ENCODE data around the gene INPP5A.

The INPP5A gene

DNA sequence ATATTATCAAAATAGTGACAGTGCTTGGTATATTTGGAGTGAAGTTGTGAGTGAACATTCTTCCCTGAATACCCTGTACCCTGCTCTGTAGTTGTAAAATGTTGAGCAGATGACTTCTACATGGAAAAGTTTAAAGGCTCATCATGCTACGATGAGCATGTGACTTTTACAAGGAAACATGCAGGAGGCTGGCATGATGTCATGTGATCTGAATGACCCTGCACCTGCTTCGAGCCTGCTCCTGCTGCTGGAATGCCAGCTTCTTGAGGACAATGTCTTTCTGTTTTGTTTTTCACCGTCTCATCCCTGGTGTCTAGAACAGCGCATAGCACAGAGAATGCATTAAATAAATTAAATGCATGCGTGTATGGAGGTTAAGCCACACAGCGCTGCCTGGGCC is 5.4 kb upstream of the INPP5A start:
- H3K4me3 ChIP-seq (ENCODE audit: low read depth, low read length) = no peak overlapping the region
- DNase-seq (ENCODE audit: low read depth) = no peak

DNA sequence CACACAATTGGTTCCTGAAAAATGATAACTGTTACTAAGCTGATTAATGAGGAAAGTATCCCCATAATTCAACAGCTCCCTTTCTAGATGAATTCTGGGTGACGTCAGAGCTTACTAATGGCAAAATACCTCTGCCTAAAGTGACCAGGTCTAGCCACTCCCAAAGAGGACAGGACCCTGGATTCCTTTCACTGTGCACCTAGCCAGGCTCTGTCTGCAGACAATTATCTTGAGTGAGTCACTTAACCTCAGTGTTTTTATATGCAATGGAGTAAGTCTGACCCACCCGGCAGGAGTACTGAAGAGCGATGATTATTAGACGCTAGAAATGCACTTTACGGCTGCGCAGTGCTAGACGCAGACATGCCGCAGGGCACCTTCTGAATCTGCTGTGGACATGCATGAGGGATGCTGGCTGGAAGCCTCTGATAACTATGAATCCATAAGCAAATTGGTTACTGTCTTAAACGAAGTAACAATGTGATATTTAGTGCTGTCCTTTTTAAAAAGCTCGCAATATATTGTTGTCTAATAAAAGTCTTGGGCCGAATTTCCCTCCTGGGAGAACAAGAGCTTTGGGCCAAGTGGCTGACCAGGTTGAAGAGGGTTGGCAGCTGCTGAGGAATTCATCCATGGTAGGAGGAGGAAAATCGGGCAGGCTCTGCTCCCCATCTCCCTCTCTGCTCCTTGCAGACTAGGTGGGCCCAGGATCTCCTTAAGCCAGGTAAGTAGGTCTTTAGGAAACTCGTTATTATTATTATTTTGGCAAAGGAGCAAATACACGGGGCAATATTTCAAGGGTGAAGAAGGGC is 4.6 kb upstream of the INPP5A start:
- H3K4me3 ChIP-seq (ENCODE audit: low read depth, low read length) = no peak overlapping the region
- DNase-seq (ENCODE audit: low read depth) = peak; percentile 51

DNA sequence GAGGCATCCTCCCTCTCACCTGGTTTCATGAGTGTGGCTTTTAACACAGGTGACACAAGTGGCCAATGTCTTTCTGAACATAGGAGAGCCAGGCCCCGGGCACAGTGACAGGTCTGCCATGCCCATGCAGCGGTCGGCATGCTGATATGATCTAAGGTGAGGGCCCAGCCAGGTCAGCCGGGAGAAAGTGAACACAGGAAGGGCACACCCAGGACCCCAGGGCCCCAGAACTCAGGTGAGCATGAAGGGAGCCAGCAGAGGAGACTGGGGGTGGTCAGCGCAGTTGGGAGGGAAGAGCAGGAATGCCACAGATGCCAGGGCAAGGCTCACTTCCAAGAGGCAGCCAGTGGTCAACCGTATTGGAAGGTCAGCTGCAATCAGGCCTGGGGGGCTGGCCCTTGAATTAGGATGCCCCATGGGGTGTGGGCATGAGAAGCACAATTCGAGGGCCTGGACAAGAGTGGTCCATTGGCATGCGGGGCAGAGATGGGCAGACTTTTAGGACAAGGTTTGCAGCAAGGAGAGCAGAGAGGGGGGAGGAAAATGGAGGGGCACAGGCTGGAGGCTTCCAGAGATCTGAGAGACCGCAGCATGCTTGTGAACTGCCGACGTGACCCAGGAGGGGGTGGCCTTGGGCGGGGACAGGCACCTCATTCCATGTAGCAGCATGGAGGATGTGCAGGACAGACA is 3.9 kb upstream of the INPP5A start:
- DNase-seq (ENCODE audit: low read depth) = no peak
- H3K4me3 ChIP-seq (ENCODE audit: low read depth, low read length) = no peak overlapping the region

DNA sequence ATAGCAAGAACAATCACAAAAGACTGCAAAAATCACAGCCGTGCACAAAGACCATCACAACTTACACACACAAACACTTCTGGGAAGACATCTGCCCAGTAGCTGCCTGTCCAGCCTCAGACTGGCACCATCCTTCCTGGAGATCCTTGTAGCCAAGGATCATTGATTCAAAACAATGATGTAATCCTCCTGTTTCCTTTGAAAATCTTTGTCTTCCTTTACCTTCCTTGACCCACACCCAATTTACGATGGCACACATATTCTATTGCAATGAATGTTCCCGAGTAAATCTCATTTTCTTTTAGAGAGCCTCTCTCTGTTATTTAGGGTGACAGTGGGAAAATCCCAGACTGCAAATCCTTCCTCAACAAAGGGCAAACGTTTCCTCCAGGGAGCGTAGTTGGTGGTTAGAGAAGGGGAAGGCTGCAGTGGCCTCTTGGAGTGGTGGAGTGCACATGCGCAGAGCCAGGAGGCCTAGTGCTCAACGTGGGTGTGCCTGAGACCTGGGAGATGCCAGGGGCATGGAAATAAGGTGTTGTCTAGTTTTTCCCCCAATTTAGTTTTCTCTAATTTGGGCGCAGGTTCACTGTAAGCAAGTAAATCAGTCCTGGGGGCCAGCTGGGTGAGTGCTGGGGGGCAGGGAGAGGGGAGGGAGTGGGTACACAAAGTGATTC is 3.1 kb upstream of the INPP5A start:
- no peak for DNase-seq (ENCODE audit: low read depth)

DNA sequence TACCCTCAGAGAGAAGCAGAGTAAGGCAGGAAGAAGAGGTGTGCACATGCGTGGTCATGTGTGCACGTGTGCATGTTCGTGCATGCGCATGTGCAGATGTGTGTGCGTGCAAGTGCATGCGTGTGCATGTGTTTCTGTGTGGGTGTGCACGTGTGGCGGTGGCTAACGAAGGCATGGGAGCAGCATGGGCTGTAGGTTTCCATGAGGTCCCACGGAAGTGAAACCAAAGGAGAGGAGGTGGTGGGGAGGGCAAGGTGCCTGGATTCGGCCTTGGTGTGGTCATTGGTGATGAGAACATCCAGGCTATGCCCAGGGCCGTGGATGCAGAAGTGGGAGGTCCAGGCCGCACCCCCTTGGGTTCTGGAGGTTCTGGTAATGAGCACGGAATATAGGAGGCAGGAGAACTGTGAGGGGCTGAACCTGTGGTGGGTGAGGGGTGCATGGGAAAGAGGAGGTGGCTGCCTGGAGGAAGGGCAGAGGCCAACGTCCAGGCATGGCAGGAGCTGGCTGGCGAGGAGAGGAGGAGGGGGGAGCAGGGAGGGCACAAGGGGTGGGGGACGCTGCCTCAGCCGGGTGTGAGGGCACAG is 2.4 kb upstream of the INPP5A start:
- no peak for DNase-seq (ENCODE audit: low read depth)
- H3K4me3 ChIP-seq (ENCODE audit: low read depth, low read length) = no peak overlapping the region

More for the DNA sequence above, 3.1 kb upstream of the INPP5A start:
- no peak overlapping the region for H3K4me3 ChIP-seq (ENCODE audit: low read depth, low read length)

DNA sequence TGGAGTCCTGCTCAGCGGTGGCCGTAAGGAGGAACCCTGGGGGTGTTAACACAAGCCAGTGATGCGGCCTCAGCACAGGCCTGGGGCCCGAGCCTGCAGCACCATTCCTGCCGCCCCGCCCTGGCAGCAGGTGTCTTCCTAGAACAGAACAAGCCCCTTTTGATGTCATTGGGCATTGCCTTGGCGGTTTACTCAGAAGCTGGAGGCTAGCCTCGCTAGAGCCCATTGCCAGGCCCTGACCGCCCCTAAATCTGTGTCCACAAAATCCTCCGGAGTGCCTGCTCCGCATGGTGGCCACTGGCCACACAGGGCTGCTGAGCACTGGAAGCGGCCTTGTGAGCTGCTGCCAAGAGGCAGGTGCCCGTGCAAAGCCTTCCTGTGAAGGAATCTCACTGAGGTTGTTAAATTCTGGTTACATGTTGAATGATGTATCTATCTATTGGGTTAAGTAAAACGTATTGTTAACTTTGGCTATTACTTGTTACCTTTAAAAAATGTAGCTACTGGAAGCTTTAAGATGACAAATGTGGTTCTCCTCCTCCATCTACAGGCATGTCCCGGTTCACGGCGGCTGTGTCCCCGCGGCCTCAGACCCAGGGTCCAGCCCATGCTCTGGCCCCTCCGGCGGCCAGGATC is 1.2 kb upstream of the INPP5A start:
- DNase-seq (ENCODE audit: low read depth) = no peak
- H3K4me3 ChIP-seq (ENCODE audit: low read depth, low read length) = peak overlapping the region; percentile 62

DNA sequence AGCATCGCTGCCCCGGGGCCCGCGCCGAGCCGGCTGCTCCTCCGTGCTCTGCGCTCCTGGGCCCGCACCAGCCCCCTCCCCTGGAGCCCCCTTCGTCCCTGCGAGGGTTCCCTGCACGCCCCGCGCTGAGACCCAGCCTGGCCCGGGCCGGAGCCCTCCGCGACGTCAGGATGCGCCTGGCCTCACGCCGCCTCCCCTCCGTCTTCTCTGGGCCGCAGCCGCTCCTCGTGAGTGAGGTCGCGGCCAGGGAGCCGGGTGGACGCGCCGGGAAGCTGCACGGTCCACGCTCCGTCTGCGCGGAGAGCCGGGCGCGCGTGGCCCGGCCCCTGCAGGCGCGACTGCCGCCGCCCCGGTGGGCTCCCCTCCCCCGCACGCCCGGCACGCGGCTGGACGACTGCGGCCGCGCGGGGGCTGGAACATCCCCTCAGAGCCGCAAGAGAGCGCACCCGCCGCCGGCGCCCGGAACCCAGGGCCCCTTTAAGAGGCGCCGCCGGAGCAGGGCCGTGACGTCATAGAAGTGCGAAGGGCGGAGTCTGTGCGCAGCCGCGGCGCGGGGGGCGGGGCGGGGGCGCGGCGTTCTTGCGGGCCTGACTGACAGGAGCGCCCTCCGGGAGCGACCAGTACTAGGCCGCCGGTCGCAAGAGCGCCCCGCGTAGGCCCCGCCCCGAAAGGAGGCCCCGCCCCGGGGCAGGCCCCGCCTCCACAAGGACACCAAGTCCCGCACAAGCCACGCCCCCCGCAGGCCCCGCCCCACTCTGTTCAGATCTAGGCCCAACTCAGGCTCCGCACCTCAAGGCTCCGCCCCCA is 507 bp upstream of the INPP5A start:
- peak; percentile 95 for DNase-seq (ENCODE audit: low read depth)
- H3K4me3 ChIP-seq (ENCODE audit: low read depth, low read length) = peak overlapping the region; percentile 62

DNA sequence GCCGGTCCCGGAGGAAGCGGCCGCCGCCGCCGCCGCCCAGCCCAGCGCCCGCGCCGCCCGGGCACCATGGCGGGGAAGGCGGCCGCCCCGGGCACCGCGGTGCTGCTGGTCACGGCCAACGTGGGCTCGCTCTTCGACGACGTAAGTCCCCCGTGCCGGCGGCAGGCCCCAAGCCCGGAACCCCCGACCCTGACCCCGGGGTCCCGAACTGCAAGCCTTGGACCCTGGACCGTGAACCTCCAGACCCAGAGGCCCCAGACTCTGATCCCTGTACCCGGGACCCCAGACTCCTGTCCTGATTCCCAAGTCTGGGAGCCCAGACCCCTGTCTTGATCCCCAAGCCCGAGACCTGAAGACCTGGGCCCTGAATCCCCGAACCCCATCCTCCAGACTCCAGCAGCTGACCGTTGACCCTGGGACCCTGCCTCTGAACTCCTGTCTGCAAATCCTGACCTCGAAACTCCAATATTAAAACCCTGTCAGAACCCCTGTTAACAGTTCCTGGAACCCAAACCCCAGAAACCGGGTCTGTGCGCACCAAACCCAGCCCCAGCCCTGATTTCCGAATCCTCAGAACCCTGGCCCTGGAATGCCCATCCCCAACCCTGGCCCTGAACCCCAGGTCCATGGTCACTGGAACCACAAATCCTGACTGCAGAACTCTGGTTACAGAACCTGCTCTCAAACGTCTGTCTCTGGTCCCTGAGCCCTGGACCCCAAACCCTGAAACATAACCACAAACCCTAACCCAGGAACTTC is 623 bp downstream of the INPP5A start:
- no peak for DNase-seq (ENCODE audit: low read depth)
- peak overlapping the region; percentile 67 for H3K4me3 ChIP-seq (ENCODE audit: low read depth, low read length)

DNA sequence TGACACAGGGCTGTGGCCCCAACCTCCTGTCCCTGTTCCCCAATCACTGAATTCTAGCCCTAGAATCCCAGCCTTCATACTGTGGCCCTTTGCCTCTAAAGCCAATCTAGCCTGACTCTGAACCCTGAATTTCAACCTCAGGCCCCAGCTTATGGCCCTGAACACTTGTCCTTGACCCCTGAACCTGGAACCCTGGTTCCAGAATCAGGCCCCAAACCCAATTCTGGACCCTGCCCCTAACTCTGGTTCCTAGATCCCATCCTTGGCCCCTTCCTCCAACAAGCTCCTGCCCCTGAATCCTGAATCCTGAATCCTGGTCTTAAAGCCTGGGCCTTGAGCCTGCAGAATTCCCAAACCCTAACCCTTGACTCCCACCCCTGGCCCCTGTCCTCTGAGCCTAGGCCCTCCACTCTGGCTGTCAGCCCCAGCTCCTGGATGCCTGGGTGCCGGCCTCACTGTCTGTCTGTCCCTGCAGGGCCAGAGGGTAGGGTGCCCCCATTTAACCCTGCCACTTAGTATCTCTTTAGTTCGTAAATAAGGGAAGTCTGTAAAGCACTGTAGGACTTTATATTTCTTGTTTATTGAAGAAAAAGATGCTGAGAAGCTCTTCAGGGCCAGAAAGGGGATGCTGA is 1.3 kb downstream of the INPP5A start:
- no peak for DNase-seq (ENCODE audit: low read depth)

DNA sequence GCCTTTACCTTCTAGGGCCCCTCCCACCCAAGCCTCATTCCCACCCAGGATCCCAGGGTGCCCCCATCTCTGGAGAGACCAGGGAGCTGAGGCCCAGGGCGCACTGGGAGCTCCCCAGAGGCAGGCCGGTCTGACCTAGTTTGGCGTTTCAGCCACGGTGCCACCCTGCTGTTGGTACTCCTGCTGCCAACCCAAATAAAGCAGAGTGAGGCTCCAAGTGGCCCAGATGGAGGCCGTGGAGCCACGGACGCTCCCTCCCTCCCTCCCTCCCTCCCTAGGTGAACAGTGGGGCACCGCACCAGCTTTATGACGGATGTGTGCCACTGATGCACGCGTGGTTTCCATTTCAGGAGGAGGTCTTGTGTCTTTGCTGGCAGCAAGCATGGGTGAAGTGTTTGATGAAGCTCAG is 1.8 kb downstream of the INPP5A start:
- peak overlapping the region; percentile 2 for H3K4me3 ChIP-seq (ENCODE audit: low read depth, low read length)
- no peak for DNase-seq (ENCODE audit: low read depth)

More for the DNA sequence above, 1.3 kb downstream of the INPP5A start:
- H3K4me3 ChIP-seq (ENCODE audit: low read depth, low read length) = peak overlapping the region; percentile 67

DNA sequence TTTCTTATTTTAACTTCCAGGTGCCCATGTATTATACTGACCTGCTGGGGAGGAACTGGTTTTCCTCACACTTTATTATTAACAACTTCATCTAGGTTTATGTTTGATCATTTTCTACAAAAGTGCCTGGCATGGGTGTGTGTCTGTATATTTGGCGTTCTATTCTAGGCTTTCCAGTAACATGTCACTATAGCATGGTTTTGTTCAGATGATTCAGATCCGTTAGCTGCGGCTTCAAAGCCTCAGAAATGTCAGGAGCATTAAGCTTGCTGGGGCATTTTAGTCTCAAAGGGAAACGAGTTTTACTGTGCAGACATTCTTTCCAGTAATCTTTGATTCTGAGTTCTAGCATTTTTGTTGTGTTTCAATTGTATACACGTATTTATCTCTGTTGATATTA is 2.3 kb downstream of the INPP5A start:
- DNase-seq (ENCODE audit: low read depth) = peak; percentile 31
- H3K4me3 ChIP-seq (ENCODE audit: low read depth, low read length) = peak overlapping the region; percentile 2

DNA sequence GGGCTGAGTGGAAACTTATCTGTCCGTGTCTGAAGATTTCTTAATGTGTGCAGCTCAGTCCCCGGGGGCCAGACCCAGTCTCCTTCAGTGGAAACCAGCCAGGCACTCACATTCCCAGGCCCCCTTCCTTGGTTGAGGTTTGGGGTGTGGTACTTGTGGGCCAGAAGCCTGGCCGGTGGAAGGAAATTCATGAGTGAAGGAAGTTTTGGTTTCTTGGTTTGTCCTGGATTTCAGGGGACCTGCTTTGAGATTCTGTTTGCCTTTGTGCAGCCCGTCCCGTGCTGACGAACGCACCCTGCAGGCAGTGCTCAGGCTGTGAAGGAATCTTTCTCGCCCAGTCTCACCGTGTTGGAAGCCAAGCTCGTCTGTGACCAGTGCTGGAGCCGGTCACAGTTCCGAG is 2.9 kb downstream of the INPP5A start:
- DNase-seq (ENCODE audit: low read depth) = no peak
- H3K4me3 ChIP-seq (ENCODE audit: low read depth, low read length) = no peak overlapping the region

DNA sequence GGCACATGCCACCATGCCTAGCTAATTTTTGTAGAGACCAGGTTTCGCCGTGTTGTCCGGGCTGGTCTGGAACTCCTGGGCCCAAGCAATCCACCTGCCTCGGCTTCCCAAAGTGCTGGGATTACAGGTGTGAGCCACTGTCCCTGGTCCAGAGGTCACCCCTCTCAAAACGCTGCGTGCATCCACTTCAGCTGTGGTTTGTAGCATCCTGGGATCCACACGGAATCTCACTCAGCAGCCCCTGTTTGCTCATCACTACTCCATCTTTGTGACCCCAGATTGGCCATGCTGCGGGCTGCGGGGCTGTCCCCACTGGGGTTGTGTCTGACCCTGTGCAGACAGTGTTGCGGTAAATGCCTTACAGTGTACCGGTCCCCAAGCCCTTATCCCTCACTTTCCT is 3.5 kb downstream of the INPP5A start:
- no peak overlapping the region for H3K4me3 ChIP-seq (ENCODE audit: low read depth, low read length)
- DNase-seq (ENCODE audit: low read depth) = no peak

DNA sequence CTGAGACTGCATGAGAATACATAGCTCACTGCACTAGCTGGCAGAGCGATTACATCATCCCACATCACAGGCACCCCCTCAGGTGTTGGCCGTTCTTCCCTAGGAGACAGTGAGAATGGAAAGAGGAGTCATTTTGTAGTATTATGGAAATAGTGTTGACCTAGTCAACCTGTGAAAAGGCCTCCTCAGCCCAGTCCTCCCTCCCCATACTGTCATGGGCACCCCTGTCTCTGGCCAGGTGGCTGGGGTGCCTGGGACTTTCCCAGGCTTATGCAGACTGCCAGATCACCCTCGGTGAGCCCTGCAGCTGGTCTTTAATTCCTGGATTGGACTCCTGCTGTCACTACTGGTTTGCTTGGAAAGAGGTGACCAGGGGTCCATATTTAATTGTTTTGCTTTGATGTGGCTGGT is 4.0 kb downstream of the INPP5A start:
- no peak for DNase-seq (ENCODE audit: low read depth)
- no peak overlapping the region for H3K4me3 ChIP-seq (ENCODE audit: low read depth, low read length)

DNA sequence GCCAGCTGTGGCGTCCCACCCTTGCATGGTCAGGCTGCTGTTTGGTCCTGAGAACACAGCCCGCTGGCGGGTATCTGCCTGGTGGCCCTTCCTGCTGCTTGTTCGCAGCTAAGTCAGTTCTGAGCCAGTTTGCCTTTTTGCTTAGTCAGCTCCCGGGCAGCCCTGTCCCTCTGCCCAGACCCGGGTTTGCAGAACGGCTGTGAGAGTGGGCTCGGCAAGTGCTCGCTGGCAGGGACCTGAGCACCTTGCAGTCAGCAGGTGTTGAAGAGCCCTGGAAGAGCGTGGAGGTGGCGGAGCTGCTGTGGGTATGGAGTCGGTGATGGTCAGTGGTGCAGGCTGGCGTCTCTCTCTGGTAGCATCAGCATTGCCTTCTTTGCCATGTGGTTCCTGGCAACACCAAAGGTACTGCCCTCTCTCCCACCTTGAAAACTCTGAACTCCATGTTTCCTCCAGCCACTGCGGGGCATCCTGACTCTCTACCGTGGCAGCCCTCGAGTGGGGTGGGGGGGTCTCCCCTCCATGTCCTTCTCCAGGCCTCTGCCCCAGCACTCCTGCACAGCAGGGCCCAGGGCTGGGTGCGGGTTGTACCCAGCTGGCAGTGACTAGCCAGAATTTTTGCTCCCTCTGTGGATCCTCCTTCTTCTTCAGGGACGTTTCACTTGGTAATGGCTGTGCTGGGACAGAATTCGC is 4.6 kb downstream of the INPP5A start:
- no peak for DNase-seq (ENCODE audit: low read depth)
- no peak overlapping the region for H3K4me3 ChIP-seq (ENCODE audit: low read depth, low read length)

DNA sequence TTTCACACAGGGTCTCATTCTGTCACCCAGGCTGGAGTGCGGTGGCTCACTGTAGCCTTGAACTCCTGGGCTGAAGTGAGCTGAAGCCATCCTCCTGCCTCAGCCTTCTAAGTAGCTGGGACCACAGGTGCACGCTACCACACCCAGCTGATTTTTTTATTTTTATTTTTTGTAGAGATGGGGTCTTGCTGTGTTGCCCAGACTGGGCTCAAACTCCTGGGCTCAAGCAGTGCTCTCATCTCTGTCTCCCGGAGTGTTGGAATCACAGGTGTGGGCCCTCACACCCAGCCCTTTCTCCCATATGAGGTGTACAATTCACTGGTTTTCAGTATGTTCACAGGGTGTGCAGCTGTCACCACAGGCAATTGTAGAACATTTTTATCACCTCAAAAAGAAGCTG is 5.2 kb downstream of the INPP5A start:
- no peak overlapping the region for H3K4me3 ChIP-seq (ENCODE audit: low read depth, low read length)

More for the DNA sequence above, 5.2 kb downstream of the INPP5A start:
- no peak for DNase-seq (ENCODE audit: low read depth)

All from skeletal muscle cell (primary cell).